ENCODE data around the gene APBA1.

The APBA1 gene

GRCh38 chr9:69395718-69396117, 276.5 kb downstream of the APBA1 start:
- TF ChIP-seq Cebpa-rat (IDR thresholded peaks at IDR 0.05): no peak

GRCh38 chr9:69393425-69393824, 278.7 kb downstream of the APBA1 start:
- H3K9me3 ChIP-seq: peaks cover 15% of the 10 kb centered on the region
- no peak overlapping the region for H3K4me3 ChIP-seq
- H3K4me2 ChIP-seq: no peak overlapping the region
- H4K20me1 ChIP-seq: no peaks in the 10 kb centered on the region
- H3K9ac ChIP-seq: no peak overlapping the region
- no peaks in the 10 kb centered on the region for H3K27me3 ChIP-seq
- no peak overlapping the region for H3K27ac ChIP-seq
- no peak for TF ChIP-seq Cebpa-rat (IDR thresholded peaks at IDR 0.05)
- H3K36me3 ChIP-seq: no peaks in the 10 kb centered on the region
- H3K4me1 ChIP-seq: peaks cover 10% of the 10 kb centered on the region

More at GRCh38 chr9:69395718-69396117, 276.5 kb downstream of the APBA1 start:
- H3K4me1 ChIP-seq: peaks cover 10% of the 10 kb centered on the region
- H3K4me2 ChIP-seq: no peak overlapping the region
- H3K9me3 ChIP-seq: peaks cover 15% of the 10 kb centered on the region
- no peak overlapping the region for H3K4me3 ChIP-seq
- H4K20me1 ChIP-seq: no peaks in the 10 kb centered on the region
- H3K27ac ChIP-seq: no peak overlapping the region
- no peaks in the 10 kb centered on the region for H3K36me3 ChIP-seq
- no peak overlapping the region for H3K9ac ChIP-seq
- no peaks in the 10 kb centered on the region for H3K27me3 ChIP-seq

- Histone ChIP-seq H3K4me2 (no peak overlapping the region), H3K36me3 (no peaks in the 10 kb centered on the region), H3K27ac (no peak overlapping the region), H3K9me3 (peaks cover 15% of the 10 kb centered on the region), H3K27me3 (no peaks in the 10 kb centered on the region), H3K9ac (no peak overlapping the region), H3K4me1 (peaks cover 10% of the 10 kb centered on the region), H4K20me1 (no peaks in the 10 kb centered on the region), H3K4me3 (no peak overlapping the region)
- no peak for TF ChIP-seq Cebpa-rat (IDR thresholded peaks at IDR 0.05)
Measured at GRCh38 chr9:69392826-69393225, 279.3 kb downstream of the APBA1 start.

GRCh38 chr9:69391946-69392345, 280.2 kb downstream of the APBA1 start:
- Histone ChIP-seq H3K4me1 (peaks cover 10% of the 10 kb centered on the region), H3K9me3 (peaks cover 15% of the 10 kb centered on the region), H3K36me3 (no peaks in the 10 kb centered on the region), H4K20me1 (no peaks in the 10 kb centered on the region), H3K4me3 (no peak overlapping the region), H3K9ac (no peak overlapping the region), H3K27ac (no peak overlapping the region), H3K27me3 (no peaks in the 10 kb centered on the region), H3K4me2 (peak overlapping the region; percentile 53)
- no peak for TF ChIP-seq Cebpa-rat (IDR thresholded peaks at IDR 0.05)

- H3K4me3 ChIP-seq: no peak overlapping the region
- H4K20me1 ChIP-seq: no peaks in the 10 kb centered on the region
- no peak for TF ChIP-seq Cebpa-rat (IDR thresholded peaks at IDR 0.05)
- H3K27ac ChIP-seq: no peak overlapping the region
- H3K27me3 ChIP-seq: no peaks in the 10 kb centered on the region
- peaks cover 10% of the 10 kb centered on the region for H3K4me1 ChIP-seq
- peak overlapping the region; percentile 53 for H3K4me2 ChIP-seq
- no peaks in the 10 kb centered on the region for H3K36me3 ChIP-seq
- peaks cover 15% of the 10 kb centered on the region for H3K9me3 ChIP-seq
- H3K9ac ChIP-seq: no peak overlapping the region
Measured at GRCh38 chr9:69391487-69391886, 280.7 kb downstream of the APBA1 start.

- Histone ChIP-seq H3K9ac (no peak overlapping the region), H3K4me2 (no peak overlapping the region), H3K9me3 (peaks cover 15% of the 10 kb centered on the region), H3K4me1 (peaks cover 21% of the 10 kb centered on the region), H3K27me3 (no peaks in the 10 kb centered on the region), H4K20me1 (no peaks in the 10 kb centered on the region), H3K4me3 (no peak overlapping the region), H3K27ac (no peak overlapping the region), H3K36me3 (no peaks in the 10 kb centered on the region)
- TF ChIP-seq Cebpa-rat (IDR thresholded peaks at IDR 0.05): no peak
Measured at GRCh38 chr9:69389437-69389995, 282.7 kb downstream of the APBA1 start.

GRCh38 chr9:69388596-69388995, 283.6 kb downstream of the APBA1 start:
- Histone ChIP-seq H3K27ac (no peak overlapping the region), H3K27me3 (no peaks in the 10 kb centered on the region), H3K9me3 (peaks cover 15% of the 10 kb centered on the region), H3K36me3 (no peaks in the 10 kb centered on the region), H3K4me2 (no peak overlapping the region), H3K4me3 (no peak overlapping the region), H3K9ac (no peak overlapping the region), H3K4me1 (peaks cover 21% of the 10 kb centered on the region), H4K20me1 (no peaks in the 10 kb centered on the region)
- TF ChIP-seq Cebpa-rat (IDR thresholded peaks at IDR 0.05): no peak

- Histone ChIP-seq H3K4me2 (no peak overlapping the region), H3K36me3 (no peaks in the 10 kb centered on the region), H3K27me3 (no peaks in the 10 kb centered on the region), H4K20me1 (no peaks in the 10 kb centered on the region), H3K27ac (no peak overlapping the region), H3K9me3 (peaks cover 3% of the 10 kb centered on the region), H3K4me3 (no peak overlapping the region), H3K9ac (no peak overlapping the region), H3K4me1 (peaks cover 12% of the 10 kb centered on the region)
- no peak for TF ChIP-seq Cebpa-rat (IDR thresholded peaks at IDR 0.05)
Measured at GRCh38 chr9:69386651-69387050, 285.5 kb downstream of the APBA1 start.

- Histone ChIP-seq H3K4me2 (peak overlapping the region; percentile 37), H3K4me3 (no peak overlapping the region), H3K27ac (no peak overlapping the region), H4K20me1 (no peaks in the 10 kb centered on the region), H3K27me3 (no peaks in the 10 kb centered on the region), H3K9ac (no peak overlapping the region), H3K9me3 (no peaks in the 10 kb centered on the region), H3K4me1 (peaks cover 11% of the 10 kb centered on the region), H3K36me3 (no peaks in the 10 kb centered on the region)
- TF ChIP-seq Cebpa-rat (IDR thresholded peaks at IDR 0.05): no peak
Measured at GRCh38 chr9:69385581-69386033, 286.6 kb downstream of the APBA1 start.

- H3K27me3 ChIP-seq: no peaks in the 10 kb centered on the region
- H3K9ac ChIP-seq: no peak overlapping the region
- no peaks in the 10 kb centered on the region for H3K9me3 ChIP-seq
- H3K4me1 ChIP-seq: peaks cover 11% of the 10 kb centered on the region
- no peaks in the 10 kb centered on the region for H4K20me1 ChIP-seq
- H3K4me2 ChIP-seq: no peak overlapping the region
- H3K27ac ChIP-seq: no peak overlapping the region
- no peaks in the 10 kb centered on the region for H3K36me3 ChIP-seq
- H3K4me3 ChIP-seq: no peak overlapping the region
- TF ChIP-seq Cebpa-rat (IDR thresholded peaks at IDR 0.05): no peak
Measured at GRCh38 chr9:69382135-69382534, 290.0 kb downstream of the APBA1 start.

GRCh38 chr9:69380811-69381210, 291.4 kb downstream of the APBA1 start:
- no peak overlapping the region for H3K9ac ChIP-seq
- no peaks in the 10 kb centered on the region for H3K9me3 ChIP-seq
- TF ChIP-seq Cebpa-rat (IDR thresholded peaks at IDR 0.05): no peak
- no peaks in the 10 kb centered on the region for H3K27me3 ChIP-seq
- H4K20me1 ChIP-seq: no peaks in the 10 kb centered on the region
- H3K4me1 ChIP-seq: peaks cover 10% of the 10 kb centered on the region
- no peak overlapping the region for H3K4me2 ChIP-seq
- H3K27ac ChIP-seq: no peak overlapping the region
- H3K36me3 ChIP-seq: no peaks in the 10 kb centered on the region
- H3K4me3 ChIP-seq: no peak overlapping the region
